SK-N-SH treated with all-trans-retinoic acid at 6 μM for 48 hours (cell line): Measurements from ENCODE around the gene SOCS3.

Source experiments
- ARNTL ChIP-seq: fragments of 450-650 bp; formaldehyde crosslinking; IDR thresholded peaks from 2 replicates; pipeline ENCODE4 v1.5.0; 2020; ENCODE audit warnings: low read depth, mild to moderate bottlenecking, moderate library complexity, borderline replicate concordance
- ESRRG ChIP-seq: fragments of 250-450 bp; sonication (Bioruptor Pico); IDR thresholded peaks from 2 replicates; pipeline ENCODE4 v1.6.1; 2021; ENCODE audit warnings: mild to moderate bottlenecking
- PPARA ChIP-seq: fragments of 250-450 bp; sonication (Bioruptor Pico); IDR thresholded peaks from 2 replicates; pipeline ENCODE4 v1.5.0; 2020; ENCODE audit warnings: mild to moderate bottlenecking, borderline replicate concordance
- RARB ChIP-seq: fragments of 250-450 bp; sonication (Bioruptor Pico); IDR thresholded peaks from 2 replicates; pipeline ENCODE4 v1.8.0; 2021; ENCODE audit warnings: mild to moderate bottlenecking, moderate library complexity
- SNAI2 ChIP-seq: fragments of 250-450 bp; sonication (Bioruptor Pico); IDR thresholded peaks from 2 replicates; pipeline ENCODE4 v1.5.0; 2020; ENCODE audit warnings: mild to moderate bottlenecking, moderate library complexity
- TCF4 ChIP-seq: fragments of 250-450 bp; sonication (Bioruptor Pico); IDR thresholded peaks from 2 replicates; pipeline ENCODE4 v1.8.0; 2021; ENCODE audit warnings: mild to moderate bottlenecking, moderate library complexity, borderline replicate concordance
- TOX ChIP-seq: fragments of 250-450 bp; sonication (Bioruptor Pico); IDR thresholded peaks from 2 replicates; pipeline ENCODE4 v1.8.0; 2021; ENCODE audit warnings: mild to moderate bottlenecking, moderate library complexity, borderline replicate concordance
- ZFP3 ChIP-seq: fragments of 250-450 bp; sonication (Bioruptor Pico); IDR thresholded peaks from 2 replicates; pipeline ENCODE4 v1.5.0; 2020; ENCODE audit warnings: mild to moderate bottlenecking, moderate library complexity
- ZNF70 ChIP-seq: fragments of 450-650 bp; formaldehyde crosslinking; IDR thresholded peaks from 2 replicates; pipeline ENCODE4 v1.5.0; 2020; ENCODE audit warnings: mild to moderate bottlenecking, moderate library complexity
- TF ChIP-seq, protein P1 (sequence below): fragments of 250-450 bp; sonication (Bioruptor Pico); IDR thresholded peaks from 2 replicates; pipeline ENCODE4 v1.8.0; 2020; ENCODE audit warnings: mild to moderate bottlenecking, moderate library complexity, borderline replicate concordance

DNA sequence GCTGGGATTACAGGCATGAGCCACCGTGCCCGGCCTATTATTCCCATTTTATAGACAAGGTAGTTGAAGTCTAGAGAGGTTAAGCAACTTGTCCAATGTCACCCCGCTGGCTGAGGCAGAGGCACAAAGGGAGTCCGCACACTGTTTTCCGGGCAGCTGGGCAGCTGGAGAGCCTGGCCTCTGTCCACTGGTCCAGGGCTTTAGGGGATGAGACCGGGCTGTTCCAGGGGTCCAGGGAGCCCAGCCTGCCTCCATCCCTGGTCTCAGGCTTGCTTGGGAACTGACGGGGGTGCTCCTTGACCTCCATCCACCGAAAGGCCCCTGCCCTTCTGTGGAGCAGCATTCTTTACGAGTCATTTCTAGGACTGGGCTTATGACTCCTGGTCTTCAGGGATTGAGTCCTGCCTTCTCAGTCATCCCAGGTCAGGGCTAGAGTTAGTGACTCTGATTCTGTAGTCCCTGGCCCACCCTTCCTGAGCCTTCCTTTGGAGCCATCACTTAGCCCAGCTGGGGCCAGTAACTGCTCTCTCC, 37.5 kb downstream of the SOCS3 start:
- TF ChIP-seq ZFP3, result no peak
- TF ChIP-seq, protein P1, sequence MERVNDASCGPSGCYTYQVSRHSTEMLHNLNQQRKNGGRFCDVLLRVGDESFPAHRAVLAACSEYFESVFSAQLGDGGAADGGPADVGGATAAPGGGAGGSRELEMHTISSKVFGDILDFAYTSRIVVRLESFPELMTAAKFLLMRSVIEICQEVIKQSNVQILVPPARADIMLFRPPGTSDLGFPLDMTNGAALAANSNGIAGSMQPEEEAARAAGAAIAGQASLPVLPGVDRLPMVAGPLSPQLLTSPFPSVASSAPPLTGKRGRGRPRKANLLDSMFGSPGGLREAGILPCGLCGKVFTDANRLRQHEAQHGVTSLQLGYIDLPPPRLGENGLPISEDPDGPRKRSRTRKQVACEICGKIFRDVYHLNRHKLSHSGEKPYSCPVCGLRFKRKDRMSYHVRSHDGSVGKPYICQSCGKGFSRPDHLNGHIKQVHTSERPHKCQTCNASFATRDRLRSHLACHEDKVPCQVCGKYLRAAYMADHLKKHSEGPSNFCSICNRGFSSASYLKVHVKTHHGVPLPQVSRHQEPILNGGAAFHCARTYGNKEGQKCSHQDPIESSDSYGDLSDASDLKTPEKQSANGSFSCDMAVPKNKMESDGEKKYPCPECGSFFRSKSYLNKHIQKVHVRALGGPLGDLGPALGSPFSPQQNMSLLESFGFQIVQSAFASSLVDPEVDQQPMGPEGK (CRISPR knock-in tag), result no peak
- no peak for TF ChIP-seq RARB (CRISPR knock-in tag)
- TF ChIP-seq TOX, result no peak
- TF ChIP-seq PPARA (CRISPR knock-in tag), result no peak
- no peak for TF ChIP-seq ESRRG (CRISPR knock-in tag)
- TF ChIP-seq ARNTL (CRISPR knock-in tag), result no peak
- TF ChIP-seq TCF4 (CRISPR knock-in tag), result no peak
- no peak for TF ChIP-seq SNAI2 (CRISPR knock-in tag)
- no peak for TF ChIP-seq ZNF70 (CRISPR knock-in tag)
